Measurements from ENCODE around the gene LZTS3.

DNA sequence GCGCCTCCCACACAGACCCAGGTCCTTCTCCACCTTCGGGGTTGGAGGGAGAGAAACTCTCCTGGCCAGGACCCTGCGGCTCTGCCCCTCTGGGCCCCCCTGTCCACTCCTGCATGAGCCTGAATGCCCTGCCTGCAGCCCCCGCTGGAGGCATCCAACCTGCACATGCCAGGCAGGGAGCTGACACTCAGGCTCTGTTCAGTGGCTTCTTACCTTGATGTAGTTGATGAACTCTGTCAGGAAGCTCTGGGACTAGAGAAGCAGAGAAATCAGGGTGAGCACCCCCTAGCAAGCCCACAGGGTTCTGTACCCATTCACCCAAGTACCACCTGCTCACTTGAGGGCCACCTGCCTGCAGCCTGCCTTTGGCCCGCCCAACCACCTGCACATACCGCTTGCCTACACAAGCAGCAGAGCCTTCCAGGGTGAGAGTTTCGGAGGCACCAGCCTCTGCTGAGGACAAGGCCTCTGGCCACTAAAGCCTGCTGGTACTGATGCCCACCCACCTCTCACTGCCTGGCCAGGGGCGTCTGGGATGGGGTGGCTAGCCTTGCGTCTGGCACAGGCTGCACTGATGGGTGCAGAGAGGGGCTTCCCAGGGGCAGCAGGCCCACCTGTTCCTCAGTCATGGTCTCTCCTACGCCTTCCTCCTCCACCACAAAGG is 21.4 kb upstream of the LZTS3 start:
- TF ChIP-seq CTCF (IDR thresholded peaks at IDR 0.05) (no peak), POLR2AphosphoS5 (IDR thresholded peaks at IDR 0.05; ENCODE audit: insufficient read depth in 1 of 2, low read depth in 1 of 2) (no peak), POLR2A (IDR thresholded peaks at IDR 0.05) (no peak)
